NCI-H774 (cell line): Measurements from ENCODE around the gene MAN1B1.
A peak's percentile ranks its signal among the peaks of the same experiment; 100 is the strongest.

Experiments used
- DNase-seq: peaks from one replicate; lab custom pipeline; 2025; lab: John Stamatoyannopoulos, UW

MAN1B1 gene

GRCh38 chr9:137086531-137087408 lies at the start of gene MAN1B1:
MAN1B1 (plus strand) TSS chr9:137086985; CDS start chr9:137087000, 15 bp downstream.
- DNase-seq = peak; percentile 99

- no peak for DNase-seq
Measured at GRCh38 chr9:137037035-137037434, 49.8 kb upstream of the MAN1B1 start.

- DNase-seq = no peak
Measured at GRCh38 chr9:137037483-137037882, 49.3 kb upstream of the MAN1B1 start.

GRCh38 chr9:137038916-137039315 lies 47.9 kb upstream of the MAN1B1 start:
- no peak for DNase-seq

- no peak for DNase-seq
Measured at GRCh38 chr9:137039611-137040366, 47.0 kb upstream of the MAN1B1 start.

GRCh38 chr9:137040568-137040967 lies 46.2 kb upstream of the MAN1B1 start:
- DNase-seq = no peak

GRCh38 chr9:137041124-137041523 lies 45.7 kb upstream of the MAN1B1 start:
- DNase-seq = no peak

GRCh38 chr9:137042751-137043727 lies 43.7 kb upstream of the MAN1B1 start:
- DNase-seq = no peak

- DNase-seq = no peak
Measured at GRCh38 chr9:137044037-137044436, 42.7 kb upstream of the MAN1B1 start.

GRCh38 chr9:137044502-137045177 lies 42.1 kb upstream of the MAN1B1 start:
- DNase-seq = peak; percentile 18

GRCh38 chr9:137045294-137046087 lies 41.3 kb upstream of the MAN1B1 start:
- DNase-seq = peak; percentile 9

GRCh38 chr9:137046088-137046787 lies 40.5 kb upstream of the MAN1B1 start, which contains the start of gene NPDC1:
NPDC1 (minus strand) TSS chr9:137046177; CDS start chr9:137045989, 188 bp downstream.
- peak; percentile 90 for DNase-seq

GRCh38 chr9:137048655-137049543 lies 37.9 kb upstream of the MAN1B1 start:
- DNase-seq = no peak

GRCh38 chr9:137049544-137050449 lies 37.0 kb upstream of the MAN1B1 start:
- peak; percentile 68 for DNase-seq

- peak; percentile 19 for DNase-seq
Measured at GRCh38 chr9:137050570-137050969, 36.2 kb upstream of the MAN1B1 start.

GRCh38 chr9:137051145-137051724 lies 35.5 kb upstream of the MAN1B1 start:
- no peak for DNase-seq

- DNase-seq = no peak
Measured at GRCh38 chr9:137052293-137052692, 34.5 kb upstream of the MAN1B1 start.
